Hepatocyte (in vitro differentiated cells): ENCODE data around the gene BTG3.

Experiments
- CTCF ChIP-seq: fragments of 200-600 bp; sonication (generic); IDR thresholded peaks from 2 replicates; pipeline ENCODE4 v1.5.1; 2016; ENCODE audit warnings: antibody characterized with exemption, mild to moderate bottlenecking; ENCODE audit not compliant: poor library complexity
- EZH2 ChIP-seq: fragments of 200-600 bp; sonication (generic); IDR thresholded peaks from 2 replicates; pipeline ENCODE4 v1.6.1; 2016; ENCODE audit warnings: antibody characterized with exemption, mild to moderate bottlenecking, borderline replicate concordance
- EZH2phosphoT487 ChIP-seq: fragments of 200-600 bp; sonication (generic); IDR thresholded peaks from one replicate; pipeline ENCODE4 v1.6.1; 2018; ENCODE audit warnings: antibody characterized with exemption, mild to moderate bottlenecking, low read depth, moderate library complexity; ENCODE audit not compliant: unreplicated experiment, severe bottlenecking

GRCh38 chr21:17640821-17641220, 28.1 kb upstream of the BTG3 start:
- TF ChIP-seq CTCF (no peak), EZH2 (no peak), EZH2phosphoT487 (no peak)
